Measurements from ENCODE around the gene NFRKB. TPM values are rescaled to one million over a fixed set of nuclear protein-coding genes. Genes with fewer than 3 reads are reported as not detected.
"Not testable (repeated sequence)": the region's sequence is repeated elsewhere in the genome, so short reads cannot be mapped to it uniquely, and the experiment has no call there.

The NFRKB gene
- total and polyA plus RNA-seq, 10 of the 15 experiments (the other 5 are each of a cell fraction or from before 2014, with no cell fraction given), result 3.7 to 21.7 (median 14.1) TPM

DNA sequence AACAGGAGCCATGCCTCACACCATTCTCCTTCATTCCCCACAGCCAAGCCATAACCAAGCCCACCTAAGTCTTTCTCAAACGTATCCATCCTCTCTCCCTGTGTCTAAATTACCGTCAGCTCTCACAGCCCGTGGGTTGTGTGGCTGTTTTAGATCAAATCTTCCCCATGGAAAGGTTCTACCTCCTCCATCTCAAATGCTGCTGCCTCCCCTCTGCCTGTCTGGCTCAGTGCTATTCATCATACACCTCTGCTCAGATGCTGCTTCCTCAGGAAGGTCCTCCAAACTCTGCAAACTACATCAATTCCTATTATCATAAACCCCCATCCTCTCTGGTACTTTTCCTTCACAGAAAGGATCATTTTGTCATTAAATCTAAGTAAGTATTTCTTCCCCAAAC lies 15.1 kb downstream of the NFRKB start:
- Histone ChIP-seq H3K4me2 (ENCODE audit: control insufficient read depth, insufficient read depth) (no peak overlapping the region), H3K4me3 (no peak overlapping the region), H3K9ac (ENCODE audit: control insufficient read depth, insufficient read depth, low read length) (no peak overlapping the region), H2AFZ (ENCODE audit: control insufficient read depth, low read depth, low read length) (no peak overlapping the region), H3K4me1 (ENCODE audit: control insufficient read depth, insufficient read depth, low read length) (no peaks in the 10 kb centered on the region), H3K36me3 (ENCODE audit: control insufficient read depth in 2 of 2, insufficient read depth in 2 of 2, low read length in 1 of 2) (peaks cover 21 to 22% of the 10 kb centered on the region in 2 experiments), H3K9me3 (replicated peaks; ENCODE audit: control insufficient read depth, insufficient read depth, low read length) (no peaks in the 10 kb centered on the region), H3K27ac (ENCODE audit: control insufficient read depth, insufficient read depth) (no peak overlapping the region), H3K27me3 (replicated peaks in 1 of 2; ENCODE audit: control insufficient read depth in 2 of 2, insufficient read depth in 2 of 2, low read length in 1 of 2) (no peaks in the 10 kb centered on the region), H4K20me1 (ENCODE audit: control insufficient read depth, insufficient read depth) (no peaks in the 10 kb centered on the region), H3K79me2 (ENCODE audit: control insufficient read depth, insufficient read depth, low read length) (no peaks in the 10 kb centered on the region)
- ATAC-seq (no peak), DNase-seq (ENCODE audit: low read depth, low spot score) (no peak), FAIRE-seq (no peak)
- no peak for TF ChIP-seq TCF3 (IDR thresholded peaks at IDR 0.05; ENCODE audit: borderline replicate concordance, insufficient read depth, low read depth, low read length)
- TF ChIP-seq EZH2 (IDR thresholded peaks at IDR 0.05; ENCODE audit: borderline replicate concordance, control insufficient read depth, low read depth, low read length), result no peak
- no peak for TF ChIP-seq STAT3 (IDR thresholded peaks at IDR 0.05; ENCODE audit: low read depth, low read length)
- no peak for TF ChIP-seq KAT2A (conservative IDR thresholded peaks at IDR 0.05; ENCODE audit: control insufficient read depth, low read depth, low read length)
- TF ChIP-seq NFYA (IDR thresholded peaks at IDR 0.05; ENCODE audit: borderline replicate concordance, low read depth, low read length), result no peak
- no peak for TF ChIP-seq NR2F1 (conservative IDR thresholded peaks at IDR 0.05)
- no peak for TF ChIP-seq FOXK2 (IDR thresholded peaks at IDR 0.05)
- ChIA-PET SMC1A (ENCODE audit: uncharacterized antibody, unreplicated experiment) (no interaction called here), POLR2A (no interaction called here), CTCF (no interaction called here), RAD21 (ENCODE audit: unreplicated experiment) (interaction anchor here (2.2 kb wide), 1 partner anchor 252 kb away, joined by 18 read pairs; no protein-coding TSS in a partner anchor)
- 98% methylated on average over 3 of the region's 3 CpGs for WGBS (ENCODE audit: insufficient coverage, insufficient replicate concordance, low lambda C conversion rate, missing lambda C conversion rate)
- in situ Hi-C loops (cut with MboI), result no loop called here
- intact Hi-C loops (cut with micrococcal nuclease; ENCODE audit: unreplicated experiment), result no loop called here
- BruUV-seq (replicated peaks), result no TSS peak

DNA sequence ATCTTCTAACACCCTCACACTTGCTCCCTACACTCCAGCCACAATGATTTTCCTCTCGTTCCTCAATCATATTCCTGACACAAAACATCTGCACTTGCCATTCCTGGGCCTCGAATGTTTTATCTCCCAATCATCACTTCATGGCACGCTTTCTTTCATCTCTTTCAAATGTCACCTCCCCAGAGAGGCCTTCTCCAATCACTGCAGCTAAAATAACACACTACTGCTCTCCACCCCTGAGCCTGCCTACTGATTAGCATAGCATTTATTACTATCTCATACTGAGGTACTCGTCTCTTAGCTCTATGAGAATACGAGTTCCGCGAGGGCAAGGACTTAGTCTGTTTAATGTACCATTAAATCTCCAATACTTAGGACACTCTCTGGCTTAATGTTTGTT lies 23.5 kb downstream of the NFRKB start:
- no peaks in the 10 kb centered on the region for H3K79me2 ChIP-seq (ENCODE audit: control insufficient read depth, insufficient read depth, low read length)
- H3K4me3 ChIP-seq, result no peak overlapping the region
- CTCF ChIA-PET, result no interaction called here
- no peak overlapping the region for H3K4me2 ChIP-seq (ENCODE audit: control insufficient read depth, insufficient read depth)
- H3K27me3 ChIP-seq (replicated peaks in 1 of 2; ENCODE audit: control insufficient read depth in 2 of 2, insufficient read depth in 2 of 2, low read length in 1 of 2), result no peaks in the 10 kb centered on the region
- DNase-seq (ENCODE audit: low read depth, low spot score) (no peak), ATAC-seq (no peak), FAIRE-seq (no peak)
- 85% methylated on average over 7 of the region's 7 CpGs for WGBS (ENCODE audit: insufficient coverage, insufficient replicate concordance, low lambda C conversion rate, missing lambda C conversion rate)
- H4K20me1 ChIP-seq (ENCODE audit: control insufficient read depth, insufficient read depth), result no peaks in the 10 kb centered on the region
- H3K9ac ChIP-seq (ENCODE audit: control insufficient read depth, insufficient read depth, low read length), result no peak overlapping the region
- intact Hi-C loops (cut with micrococcal nuclease; ENCODE audit: unreplicated experiment), result no loop called here
- H3K4me1 ChIP-seq (ENCODE audit: control insufficient read depth, insufficient read depth, low read length), result no peaks in the 10 kb centered on the region
- no peak overlapping the region for H2AFZ ChIP-seq (ENCODE audit: control insufficient read depth, low read depth, low read length)
- RAD21 ChIA-PET (ENCODE audit: unreplicated experiment), result no interaction called here
- TF ChIP-seq, protein P1, sequence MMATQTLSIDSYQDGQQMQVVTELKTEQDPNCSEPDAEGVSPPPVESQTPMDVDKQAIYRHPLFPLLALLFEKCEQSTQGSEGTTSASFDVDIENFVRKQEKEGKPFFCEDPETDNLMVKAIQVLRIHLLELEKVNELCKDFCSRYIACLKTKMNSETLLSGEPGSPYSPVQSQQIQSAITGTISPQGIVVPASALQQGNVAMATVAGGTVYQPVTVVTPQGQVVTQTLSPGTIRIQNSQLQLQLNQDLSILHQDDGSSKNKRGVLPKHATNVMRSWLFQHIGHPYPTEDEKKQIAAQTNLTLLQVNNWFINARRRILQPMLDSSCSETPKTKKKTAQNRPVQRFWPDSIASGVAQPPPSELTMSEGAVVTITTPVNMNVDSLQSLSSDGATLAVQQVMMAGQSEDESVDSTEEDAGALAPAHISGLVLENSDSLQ (IDR thresholded peaks at IDR 0.05), result no peak
- TF ChIP-seq SUPT20H (IDR thresholded peaks at IDR 0.05; ENCODE audit: borderline replicate concordance, control insufficient read depth, low read depth, low read length), result no peak
- in situ Hi-C loops (cut with MboI), result no loop called here
- SMC1A ChIA-PET (ENCODE audit: uncharacterized antibody, unreplicated experiment), result no interaction called here
- no peaks in the 10 kb centered on the region for H3K9me3 ChIP-seq (replicated peaks; ENCODE audit: control insufficient read depth, insufficient read depth, low read length)
- peaks cover 32 to 42% of the 10 kb centered on the region in 2 experiments for H3K36me3 ChIP-seq (ENCODE audit: control insufficient read depth in 2 of 2, insufficient read depth in 2 of 2, low read length in 1 of 2)
- POLR2A ChIA-PET, result no interaction called here
- no peak overlapping the region for H3K27ac ChIP-seq (ENCODE audit: control insufficient read depth, insufficient read depth)
- BruUV-seq (replicated peaks), result no TSS peak

DNA sequence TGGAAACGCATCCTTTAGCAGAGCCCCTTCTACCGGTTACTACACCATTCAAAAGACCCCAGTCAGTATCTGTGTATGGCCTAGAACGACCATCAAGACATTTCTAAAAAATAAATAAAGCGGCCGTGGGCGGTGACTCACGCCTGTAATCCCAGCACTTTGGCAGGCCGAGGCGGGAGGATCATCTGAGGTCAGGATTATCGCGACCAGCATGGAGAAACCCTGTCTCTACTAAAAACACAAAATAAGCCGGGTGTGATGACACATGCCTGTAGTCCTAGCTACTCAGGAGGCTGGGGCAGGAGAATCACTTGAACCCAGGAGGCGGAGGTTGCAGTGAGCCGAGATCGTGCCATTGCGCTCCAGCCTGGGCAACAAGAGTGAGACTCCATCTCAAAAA lies 26.8 kb downstream of the NFRKB start:
- intact Hi-C loops (cut with micrococcal nuclease; ENCODE audit: unreplicated experiment); H3K4me3 ChIP-seq; H3K79me2 ChIP-seq (ENCODE audit: control insufficient read depth, insufficient read depth, low read length); H3K27ac ChIP-seq (ENCODE audit: control insufficient read depth, insufficient read depth); ATAC-seq; BruUV-seq (replicated peaks); CTCF ChIA-PET; H3K27me3 ChIP-seq (replicated peaks in 1 of 2; ENCODE audit: control insufficient read depth in 2 of 2, insufficient read depth in 2 of 2, low read length in 1 of 2); RAD21 ChIA-PET (ENCODE audit: unreplicated experiment); POLR2A ChIA-PET; H3K4me1 ChIP-seq (ENCODE audit: control insufficient read depth, insufficient read depth, low read length); in situ Hi-C loops (cut with MboI); DNase-seq (ENCODE audit: low read depth, low spot score); H2AFZ ChIP-seq (ENCODE audit: control insufficient read depth, low read depth, low read length); H3K9ac ChIP-seq (ENCODE audit: control insufficient read depth, insufficient read depth, low read length); H3K9me3 ChIP-seq (replicated peaks; ENCODE audit: control insufficient read depth, insufficient read depth, low read length); H4K20me1 ChIP-seq (ENCODE audit: control insufficient read depth, insufficient read depth); H3K4me2 ChIP-seq (ENCODE audit: control insufficient read depth, insufficient read depth); SMC1A ChIA-PET (ENCODE audit: uncharacterized antibody, unreplicated experiment); FAIRE-seq: not testable (repeated sequence)
- 96% methylated on average over 16 of the region's 16 CpGs for WGBS (ENCODE audit: insufficient coverage, insufficient replicate concordance, low lambda C conversion rate, missing lambda C conversion rate)
- peaks cover 28 to 37% of the 10 kb centered on the region in 2 experiments for H3K36me3 ChIP-seq (ENCODE audit: control insufficient read depth in 2 of 2, insufficient read depth in 2 of 2, low read length in 1 of 2)

All from GM12878 (cell line).